IPS-15b (cell line): ENCODE measurements around the gene RUNX1.

Source experiments
- H3K27me3 ChIP-seq: one replicate; pipeline ENCODE4 v1.6.1; 2013; ENCODE audit warnings: low read length; ENCODE audit not compliant: control insufficient read depth, insufficient read depth
- H3K36me3 ChIP-seq: one replicate; pipeline ENCODE4 v1.6.1; 2013; ENCODE audit warnings: low read length; ENCODE audit not compliant: control insufficient read depth, insufficient read depth
- H3K4me1 ChIP-seq: one replicate; pipeline ENCODE4 v1.6.1; 2013; ENCODE audit warnings: mild to moderate bottlenecking, low read length; ENCODE audit not compliant: control insufficient read depth, insufficient read depth
- H3K4me3 ChIP-seq: one replicate; pipeline ENCODE4 v1.5.1; 2013; ENCODE audit warnings: low read depth, low read length
- H3K9ac ChIP-seq: one replicate; pipeline ENCODE4 v1.6.1; 2013; ENCODE audit warnings: low read depth, mild to moderate bottlenecking, low read length
- H3K9me3 ChIP-seq: one replicate; pipeline ENCODE4 v1.6.1; 2013; ENCODE audit warnings: mild to moderate bottlenecking, low read length; ENCODE audit not compliant: control insufficient read depth, insufficient read depth

Gene RUNX1

DNA sequence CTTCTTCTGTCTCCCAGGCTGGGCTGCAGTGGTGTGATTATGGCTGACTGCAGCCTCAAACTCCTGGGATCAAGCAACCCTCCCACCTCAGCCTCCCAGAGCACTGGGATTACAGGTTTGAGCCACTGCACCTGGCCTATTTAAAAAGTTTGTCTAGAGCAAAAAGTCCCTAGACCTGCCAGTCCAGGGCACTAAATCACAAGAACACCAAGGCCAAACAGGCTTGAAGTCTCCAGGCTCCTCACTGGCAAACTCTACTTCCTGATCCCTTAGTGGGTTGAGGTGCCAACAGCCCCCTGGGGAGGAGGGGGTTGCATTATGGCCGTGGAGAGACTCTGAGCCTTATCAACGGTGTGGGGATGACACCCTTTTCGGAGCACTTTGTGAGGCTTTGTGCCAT is 304.3 kb downstream of the RUNX1 start:
- Histone ChIP-seq H3K9ac (no peak overlapping the region), H3K36me3 (no peaks in the 10 kb centered on the region), H3K9me3 (no peaks in the 10 kb centered on the region), H3K4me3 (no peak overlapping the region), H3K27me3 (no peaks in the 10 kb centered on the region), H3K4me1 (peaks cover 2% of the 10 kb centered on the region)

DNA sequence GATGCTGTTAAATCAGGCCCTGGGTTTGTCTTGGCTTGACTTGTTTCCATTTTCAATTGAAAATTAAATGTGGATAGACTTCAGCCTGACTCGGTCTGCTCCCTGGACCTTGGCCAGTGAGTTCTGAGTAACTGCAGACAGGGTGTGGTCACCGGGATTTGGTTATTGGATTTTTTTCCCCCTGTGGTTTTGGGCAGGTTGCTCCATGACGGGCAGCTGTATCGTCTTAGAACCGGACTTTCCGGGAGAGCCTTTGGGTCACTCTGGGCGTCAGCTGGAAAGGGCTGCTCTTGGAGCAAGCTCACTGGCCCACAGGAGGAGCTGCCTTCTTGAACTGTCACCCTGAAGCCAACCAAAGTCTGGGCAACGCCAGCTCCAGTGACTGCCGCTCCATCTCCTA is 305.3 kb downstream of the RUNX1 start:
- no peaks in the 10 kb centered on the region for H3K36me3 ChIP-seq
- no peaks in the 10 kb centered on the region for H3K9me3 ChIP-seq
- H3K27me3 ChIP-seq = no peaks in the 10 kb centered on the region
- no peak overlapping the region for H3K9ac ChIP-seq
- no peak overlapping the region for H3K4me3 ChIP-seq
- peaks cover 2% of the 10 kb centered on the region for H3K4me1 ChIP-seq

DNA sequence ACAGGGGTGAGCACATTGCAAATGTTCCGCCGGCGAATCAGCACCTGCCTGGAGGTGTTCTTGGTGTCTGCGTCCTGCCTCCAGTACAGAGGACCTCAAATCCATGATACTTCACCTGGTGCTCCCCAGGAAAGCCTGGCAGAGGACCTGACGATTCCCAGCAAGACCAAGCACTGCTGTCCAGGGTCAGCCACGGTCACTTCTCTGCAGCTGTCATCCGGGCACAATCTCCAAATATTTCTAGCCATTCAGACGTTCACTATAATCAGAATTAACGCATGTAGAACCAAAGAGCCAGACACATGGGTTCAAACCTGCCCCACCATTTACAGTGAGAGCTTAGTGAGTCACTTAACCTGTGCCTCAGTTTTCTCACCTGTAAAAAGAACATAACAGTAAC is 305.8 kb downstream of the RUNX1 start:
- H3K9ac ChIP-seq = no peak overlapping the region
- peaks cover 2% of the 10 kb centered on the region for H3K4me1 ChIP-seq
- H3K36me3 ChIP-seq = no peaks in the 10 kb centered on the region
- H3K27me3 ChIP-seq = no peaks in the 10 kb centered on the region
- H3K9me3 ChIP-seq = no peaks in the 10 kb centered on the region
- no peak overlapping the region for H3K4me3 ChIP-seq

DNA sequence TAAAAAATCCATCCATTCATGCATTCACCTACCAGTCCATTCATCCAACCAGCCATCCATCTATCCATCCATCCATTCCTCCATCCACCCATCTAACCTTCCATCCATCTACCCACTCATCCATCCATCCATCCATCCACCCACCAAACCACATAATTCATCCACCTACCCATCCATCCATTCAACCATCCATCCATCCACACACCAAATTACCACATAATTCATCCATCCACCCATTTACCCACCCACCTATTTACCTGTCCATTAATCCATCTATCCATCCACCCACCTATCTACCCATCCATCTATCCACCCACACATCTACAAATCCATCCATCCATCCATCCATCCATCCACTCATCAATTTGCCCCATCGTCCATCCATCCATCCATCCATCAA is 308.9 kb downstream of the RUNX1 start:
- H3K4me1 ChIP-seq = no peaks in the 10 kb centered on the region
- no peak overlapping the region for H3K9ac ChIP-seq
- no peaks in the 10 kb centered on the region for H3K36me3 ChIP-seq
- no peaks in the 10 kb centered on the region for H3K9me3 ChIP-seq
- no peaks in the 10 kb centered on the region for H3K27me3 ChIP-seq
- H3K4me3 ChIP-seq = no peak overlapping the region
